Measurements from ENCODE around the gene TMEM145. TPM values are rescaled to one million over a fixed set of nuclear protein-coding genes. Genes with fewer than 3 reads are reported as not detected.

Gene TMEM145
- total and polyA plus RNA-seq, 12 donors = 0.15 to 1.0 (median 0.49) TPM; not detected in 5

- intact Hi-C loops (cut with DNase I) = no loop called here
- H3K27me3 ChIP-seq = no peaks in the 10 kb centered on the region
- no peak overlapping the region for H3K27ac ChIP-seq
- H3K4me1 ChIP-seq = peaks cover 0 to 18% (median 8%) of the 10 kb centered on the region in 9 donors
- TF ChIP-seq CTCF (IDR thresholded peaks at IDR 0.05) = no peak
- H3K9me3 ChIP-seq = no peaks in the 10 kb centered on the region
- 90 to 94% methylated on average over 8 of the region's 8 CpGs for WGBS, 2 donors
- DNase-seq (no peak), ATAC-seq (no peak)
- H3K36me3 ChIP-seq = no peaks in the 10 kb centered on the region
- no peak overlapping the region for H3K4me3 ChIP-seq
Observed at GRCh38 chr19:42303876-42304275, 9.2 kb upstream of the TMEM145 start.

DNA sequence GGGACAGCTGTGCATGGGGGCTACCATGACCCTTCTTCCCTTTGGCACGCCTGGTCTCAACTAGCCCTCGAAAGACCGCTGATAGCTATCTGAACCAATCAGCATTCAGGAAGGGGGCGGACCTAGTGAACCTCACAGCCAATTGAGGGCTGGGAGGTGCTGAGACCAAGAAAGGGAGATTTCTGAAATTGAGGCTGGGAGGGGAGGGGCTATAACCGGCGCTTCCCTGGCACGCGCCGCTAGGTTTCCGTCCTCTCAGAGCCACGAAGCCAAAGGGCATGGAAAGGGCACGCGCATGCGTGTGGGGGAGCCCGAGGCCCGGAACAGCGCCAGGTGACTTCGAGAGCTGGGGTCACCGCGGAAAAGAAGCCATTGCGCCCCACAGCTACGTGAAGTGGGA is 6.5 kb upstream of the TMEM145 start:
- no peak for TF ChIP-seq CTCF (IDR thresholded peaks at IDR 0.05)
- Histone ChIP-seq H3K36me3 (no peaks in the 10 kb centered on the region), H3K9me3 (no peaks in the 10 kb centered on the region), H3K27ac (no peak overlapping the region), H3K27me3 (peaks cover 0 to 9% (median 5%) of the 10 kb centered on the region in 7 donors), H3K4me1 (peaks cover 0 to 16% (median 7%) of the 10 kb centered on the region in 9 donors), H3K4me3 (no peak overlapping the region)
- WGBS, 2 donors = 84 to 87% methylated on average over 22 of the region's 22 CpGs
- intact Hi-C loops (cut with DNase I) = no loop called here
- DNase-seq (no peak), ATAC-seq (no peak)

GRCh38 chr19:42309686-42310085 is 3.4 kb upstream of the TMEM145 start:
- ATAC-seq = no peak
- Histone ChIP-seq H3K4me3 (no peak overlapping the region), H3K9me3 (no peaks in the 10 kb centered on the region), H3K4me1 (peaks cover 0 to 16% (median 11%) of the 10 kb centered on the region in 9 donors), H3K27me3 (peaks cover 0 to 39% (median 17%) of the 10 kb centered on the region in 7 donors), H3K27ac (no peak overlapping the region), H3K36me3 (no peaks in the 10 kb centered on the region)
- DNase-seq = no peak
- intact Hi-C loops (cut with DNase I) = loop anchor here in 1 of 10 donors (10.0 kb wide), 1 partner anchor 175 kb away; the partner anchor contains the start of gene POU2F2
- WGBS, 2 donors = 93 to 96% methylated on average over 14 of the region's 14 CpGs
- TF ChIP-seq CTCF (IDR thresholded peaks at IDR 0.05) = no peak

DNA sequence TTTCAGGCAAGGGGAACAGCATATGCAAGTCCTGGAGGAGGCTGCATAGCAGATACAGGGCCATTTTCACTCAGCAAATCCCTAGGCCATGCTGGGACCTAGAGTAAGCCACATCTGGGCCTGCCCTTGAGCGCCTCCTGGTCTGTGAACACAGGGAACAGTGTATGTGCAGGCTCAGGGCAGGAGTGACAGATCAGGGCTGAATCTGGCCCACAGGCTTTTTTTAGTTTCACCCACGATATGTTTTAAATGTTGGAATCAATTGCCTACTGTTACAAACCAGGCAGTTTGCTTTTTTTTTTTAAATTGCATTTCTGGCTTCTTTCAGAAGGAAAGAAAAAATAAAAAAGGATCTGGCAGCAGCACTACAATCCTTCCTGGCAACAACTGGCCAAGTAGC is 1.5 kb upstream of the TMEM145 start:
- TF ChIP-seq CTCF (IDR thresholded peaks at IDR 0.05) = no peak
- Histone ChIP-seq H3K4me1 (peaks cover 0 to 16% (median 11%) of the 10 kb centered on the region in 9 donors), H3K27me3 (peaks cover 0 to 51% (median 17%) of the 10 kb centered on the region in 7 donors), H3K9me3 (no peaks in the 10 kb centered on the region), H3K27ac (no peak overlapping the region), H3K4me3 (no peak overlapping the region), H3K36me3 (no peaks in the 10 kb centered on the region)
- intact Hi-C loops (cut with DNase I) = loop anchor here in 1 of 10 donors (10.0 kb wide), 1 partner anchor 177 kb away; the partner anchor contains the start of gene POU2F2
- WGBS, 2 donors = 63 to 77% methylated on average over 2 of the region's 2 CpGs
- ATAC-seq = no peak
- no peak for DNase-seq
